ENCODE results near the gene SETMAR. TPM values are rescaled to one million over a fixed set of nuclear protein-coding genes. Genes with fewer than 3 reads are reported as not detected.
"Not testable (repeated sequence)": the region's sequence is repeated elsewhere in the genome, so short reads cannot be mapped to it uniquely, and the experiment has no call there.

Gene SETMAR
- polyA plus RNA-seq (ENCODE audit: insufficient read length in 3 of 3) = 10 to 100 TPM; 31.3 to 34.3 (median 34.1) TPM
- long read RNA-seq, donor 1, partial matches to known transcripts = 0 of 6 reads
- long read RNA-seq, donor 1, other reads (novel, unspliced or antisense) = 0 of 6 reads
- long read RNA-seq, donor 2, partial matches to known transcripts = 0 of 57 reads
- long read RNA-seq, donor 2, other reads (novel, unspliced or antisense) = 50 of 57 reads
- long read RNA-seq, donor 3, partial matches to known transcripts = 0 of 3 reads
- long read RNA-seq, donor 3, other reads (novel, unspliced or antisense) = 0 of 3 reads
- long read RNA-seq, donor 4, partial matches to known transcripts = 0 of 5 reads
- long read RNA-seq, donor 4, other reads (novel, unspliced or antisense) = 0 of 5 reads
- long read RNA-seq, donor 5, partial matches to known transcripts = 0 of 3 reads
- long read RNA-seq, donor 5, other reads (novel, unspliced or antisense) = 0 of 3 reads
- long read RNA-seq, donor 6, partial matches to known transcripts = 5 of 44 reads
- long read RNA-seq, donor 6, other reads (novel, unspliced or antisense) = 36 of 44 reads
- long read RNA-seq, donor 7, partial matches to known transcripts = 0 of 5 reads
- long read RNA-seq, donor 7, other reads (novel, unspliced or antisense) = 0 of 5 reads
- long read RNA-seq, donor 8, partial matches to known transcripts = 0 of 1 reads
- long read RNA-seq, donor 8, other reads (novel, unspliced or antisense) = 0 of 1 reads
- long read RNA-seq, donor 9, partial matches to known transcripts = 0 of 1 reads
- long read RNA-seq, donor 9, other reads (novel, unspliced or antisense) = 0 of 1 reads
- long read RNA-seq, donor 10, partial matches to known transcripts = 0 of 7 reads
- long read RNA-seq, donor 10, other reads (novel, unspliced or antisense) = 5 of 7 reads
- long read RNA-seq, donor 11, partial matches to known transcripts = 0 of 3 reads
- long read RNA-seq, donor 11, other reads (novel, unspliced or antisense) = 0 of 3 reads
- long read RNA-seq, donor 12, partial matches to known transcripts = 0 of 5 reads
- long read RNA-seq, donor 12, other reads (novel, unspliced or antisense) = 0 of 5 reads
- long read RNA-seq, donor 13 = 0 reads
- long read RNA-seq, donor 14 = 0 reads
- long read RNA-seq, donor 15, partial matches to known transcripts = 0 of 53 reads
- long read RNA-seq, donor 15, other reads (novel, unspliced or antisense) = 47 of 53 reads
- long read RNA-seq, donor 16, partial matches to known transcripts = 0 of 2 reads
- long read RNA-seq, donor 16, other reads (novel, unspliced or antisense) = 0 of 2 reads

- peak; percentile 90 for DNase-seq
These were observed at the start of gene SETMAR for GRCh38 chr3:4303187-4304123. Gene SETMAR (plus strand): TSS chr3:4303369. CDS start chr3:4303371, 2 bp downstream.

- peak; percentile 20 for DNase-seq
These were observed 41.8 kb upstream of the SETMAR start for GRCh38 chr3:4261406-4261805.

- no peak for DNase-seq
These were observed 39.1 kb upstream of the SETMAR start for GRCh38 chr3:4264040-4264439.

GRCh38 chr3:4270720-4271119 lies 32.4 kb upstream of the SETMAR start:
- no peak for DNase-seq

- DNase-seq = peak; percentile 52
These were observed 31.3 kb upstream of the SETMAR start for GRCh38 chr3:4271834-4272233.

GRCh38 chr3:4279516-4280105 lies 23.6 kb upstream of the SETMAR start:
- DNase-seq = no peak

GRCh38 chr3:4281991-4282390 lies 21.2 kb upstream of the SETMAR start:
- no peak for DNase-seq

- no peak for DNase-seq
These were observed 18.3 kb upstream of the SETMAR start for GRCh38 chr3:4284865-4285264.

- DNase-seq = no peak
These were observed 14.1 kb upstream of the SETMAR start for GRCh38 chr3:4289044-4289443.

GRCh38 chr3:4290272-4290893 lies 12.8 kb upstream of the SETMAR start:
- DNase-seq = peak; percentile 30

- DNase-seq = no peak
These were observed 10.9 kb upstream of the SETMAR start for GRCh38 chr3:4292301-4292700.

GRCh38 chr3:4294616-4295327 lies 8.4 kb upstream of the SETMAR start:
- no peak for DNase-seq

GRCh38 chr3:4296454-4296853 lies 6.7 kb upstream of the SETMAR start:
- not testable (repeated sequence) for DNase-seq

- no peak for DNase-seq
These were observed 5.7 kb upstream of the SETMAR start for GRCh38 chr3:4297486-4297885.

GRCh38 chr3:4302747-4303146 lies 422 bp upstream of the SETMAR start:
- DNase-seq = no peak

- not testable (repeated sequence) for DNase-seq
These were observed 2.0 kb downstream of the SETMAR start for GRCh38 chr3:4305210-4305609.

GRCh38 chr3:4306091-4306490 lies 2.9 kb downstream of the SETMAR start:
- no peak for DNase-seq

GRCh38 chr3:4306860-4307259 lies 3.7 kb downstream of the SETMAR start:
- DNase-seq = no peak

- DNase-seq = no peak
These were observed 6.4 kb downstream of the SETMAR start for GRCh38 chr3:4309491-4310128.
